ENCODE measurements around the gene OVCA2.

Gene OVCA2

DNA sequence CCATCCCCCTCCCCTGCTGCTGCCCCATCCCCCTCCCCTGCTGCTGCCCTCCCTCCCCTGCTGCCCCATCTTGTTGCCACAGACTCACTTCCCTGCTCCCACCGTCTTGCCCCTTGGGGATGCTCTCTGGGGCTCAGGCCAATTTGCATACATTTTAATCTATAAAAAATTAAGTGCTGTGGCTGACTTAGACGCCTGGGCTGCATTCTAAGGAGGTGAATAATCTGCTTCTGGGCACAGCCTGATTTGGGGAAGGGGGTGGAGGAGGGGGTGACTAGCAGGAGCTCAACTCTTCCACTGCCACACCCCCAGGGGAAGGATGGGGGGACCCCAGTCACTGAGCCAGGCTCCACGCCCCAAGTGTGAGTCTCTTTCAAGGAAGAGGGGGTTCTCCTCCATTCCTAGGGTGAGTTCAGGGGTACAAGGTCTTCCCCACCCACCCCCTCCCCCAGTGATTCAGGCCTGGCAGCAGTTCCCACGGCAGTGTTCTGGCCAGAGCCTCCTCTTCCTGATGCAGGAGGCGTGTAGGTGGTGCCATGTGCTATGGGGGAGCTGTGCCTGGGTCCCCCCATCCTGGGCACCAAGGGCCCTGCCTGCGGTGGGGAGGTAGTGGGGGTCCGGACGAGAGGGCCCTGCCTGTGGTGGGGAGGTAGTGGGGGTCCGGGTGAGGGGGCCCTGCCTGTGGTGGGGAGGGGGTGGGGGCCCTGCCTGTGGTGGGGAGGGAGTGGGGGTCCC lies 6.8 kb upstream of the OVCA2 start:
- H4K20me1 ChIP-seq (ENCODE audit: insufficient read depth, low read length, poor library complexity, severe bottlenecking): no peaks in the 10 kb centered on the region
- no peak overlapping the region for H3K4me2 ChIP-seq (ENCODE audit: low read depth, low read length, poor library complexity, severe bottlenecking)
- H3K36me3 ChIP-seq (ENCODE audit: insufficient read depth, low read length): no peaks in the 10 kb centered on the region; the same call in 1 of the 2 replicates
- no peak overlapping the region for H3K4me3 ChIP-seq (ENCODE audit: low read length, poor library complexity, severe bottlenecking)
- peaks cover 10% of the 10 kb centered on the region for H3K4me1 ChIP-seq (ENCODE audit: insufficient read depth, low read length, poor library complexity, severe bottlenecking)
- no peaks in the 10 kb centered on the region for H3K27me3 ChIP-seq (ENCODE audit: insufficient read depth, low read length, poor library complexity, severe bottlenecking)
- H3F3A ChIP-seq (ENCODE audit: low read depth): no peaks in the 10 kb centered on the region
- no peak overlapping the region for H3K9ac ChIP-seq (ENCODE audit: low read depth, low read length, poor library complexity, severe bottlenecking)
- no peaks in the 10 kb centered on the region for H3K9me3 ChIP-seq (ENCODE audit: insufficient read depth, low read depth, low read length)
- H3K79me2 ChIP-seq (ENCODE audit: insufficient read depth, low read length): no peaks in the 10 kb centered on the region
- no peak overlapping the region for H2AFZ ChIP-seq (ENCODE audit: low read length)
- no peak for TF ChIP-seq EZH2phosphoT487 (IDR thresholded peaks at IDR 0.05; ENCODE audit: borderline replicate concordance)
- TF ChIP-seq, protein P1, sequence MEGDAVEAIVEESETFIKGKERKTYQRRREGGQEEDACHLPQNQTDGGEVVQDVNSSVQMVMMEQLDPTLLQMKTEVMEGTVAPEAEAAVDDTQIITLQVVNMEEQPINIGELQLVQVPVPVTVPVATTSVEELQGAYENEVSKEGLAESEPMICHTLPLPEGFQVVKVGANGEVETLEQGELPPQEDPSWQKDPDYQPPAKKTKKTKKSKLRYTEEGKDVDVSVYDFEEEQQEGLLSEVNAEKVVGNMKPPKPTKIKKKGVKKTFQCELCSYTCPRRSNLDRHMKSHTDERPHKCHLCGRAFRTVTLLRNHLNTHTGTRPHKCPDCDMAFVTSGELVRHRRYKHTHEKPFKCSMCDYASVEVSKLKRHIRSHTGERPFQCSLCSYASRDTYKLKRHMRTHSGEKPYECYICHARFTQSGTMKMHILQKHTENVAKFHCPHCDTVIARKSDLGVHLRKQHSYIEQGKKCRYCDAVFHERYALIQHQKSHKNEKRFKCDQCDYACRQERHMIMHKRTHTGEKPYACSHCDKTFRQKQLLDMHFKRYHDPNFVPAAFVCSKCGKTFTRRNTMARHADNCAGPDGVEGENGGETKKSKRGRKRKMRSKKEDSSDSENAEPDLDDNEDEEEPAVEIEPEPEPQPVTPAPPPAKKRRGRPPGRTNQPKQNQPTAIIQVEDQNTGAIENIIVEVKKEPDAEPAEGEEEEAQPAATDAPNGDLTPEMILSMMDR (conservative IDR thresholded peaks at IDR 0.05; ENCODE audit: low read length): no peak
- no peaks in the 10 kb centered on the region for H3K9me2 ChIP-seq (replicated peaks; ENCODE audit: low read depth, low read length)

GRCh38 chr17:2035541-2036488 lies 6.0 kb upstream of the OVCA2 start:
- Histone ChIP-seq H3K9me2 (replicated peaks; ENCODE audit: low read depth, low read length) (no peaks in the 10 kb centered on the region), H3K9ac (ENCODE audit: low read depth, low read length, poor library complexity, severe bottlenecking) (no peak overlapping the region), H3K4me1 (ENCODE audit: insufficient read depth, low read length, poor library complexity, severe bottlenecking) (peaks cover 8% of the 10 kb centered on the region), H3K79me2 (ENCODE audit: insufficient read depth, low read length) (no peaks in the 10 kb centered on the region), H2AFZ (ENCODE audit: low read length) (no peak overlapping the region), H3K36me3 (ENCODE audit: insufficient read depth, low read length) (no peaks in the 10 kb centered on the region; the same call in 1 of the 2 replicates), H3K9me3 (ENCODE audit: insufficient read depth, low read depth, low read length) (no peaks in the 10 kb centered on the region), H4K20me1 (ENCODE audit: insufficient read depth, low read length, poor library complexity, severe bottlenecking) (no peaks in the 10 kb centered on the region), H3F3A (ENCODE audit: low read depth) (no peaks in the 10 kb centered on the region), H3K4me3 (ENCODE audit: low read length, poor library complexity, severe bottlenecking) (no peak overlapping the region), H3K27me3 (ENCODE audit: insufficient read depth, low read length, poor library complexity, severe bottlenecking) (no peaks in the 10 kb centered on the region), H3K4me2 (ENCODE audit: low read depth, low read length, poor library complexity, severe bottlenecking) (no peak overlapping the region)
- TF ChIP-seq, protein P1 (conservative IDR thresholded peaks at IDR 0.05; ENCODE audit: low read length): no peak
- no peak for TF ChIP-seq EZH2phosphoT487 (IDR thresholded peaks at IDR 0.05; ENCODE audit: borderline replicate concordance)

DNA sequence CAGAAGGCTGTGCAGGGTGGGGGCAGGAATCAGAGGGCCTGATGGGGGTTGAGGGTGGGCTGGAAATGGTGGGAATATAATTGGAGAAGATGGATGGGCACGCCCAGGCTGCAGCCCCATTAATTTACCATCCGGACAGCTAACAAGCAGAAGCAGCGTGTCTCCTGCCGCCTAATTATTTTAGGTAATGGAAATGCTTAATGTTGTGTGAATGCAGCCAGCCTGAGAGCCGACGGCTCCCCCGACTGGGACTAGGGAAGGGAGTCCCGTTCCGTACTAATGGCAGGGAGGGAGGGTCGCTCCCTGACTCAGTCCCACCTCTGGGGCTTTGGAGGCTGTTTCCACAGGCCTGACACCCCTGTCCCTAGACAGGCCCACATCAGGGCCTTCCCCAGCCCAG lies 4.7 kb upstream of the OVCA2 start:
- no peak overlapping the region for H2AFZ ChIP-seq (ENCODE audit: low read length)
- peaks cover under 1% of the 10 kb centered on the region for H3K79me2 ChIP-seq (ENCODE audit: insufficient read depth, low read length)
- H3K4me2 ChIP-seq (ENCODE audit: low read depth, low read length, poor library complexity, severe bottlenecking): no peak overlapping the region
- H3K4me3 ChIP-seq (ENCODE audit: low read length, poor library complexity, severe bottlenecking): no peak overlapping the region
- H3F3A ChIP-seq (ENCODE audit: low read depth): no peaks in the 10 kb centered on the region
- H4K20me1 ChIP-seq (ENCODE audit: insufficient read depth, low read length, poor library complexity, severe bottlenecking): no peaks in the 10 kb centered on the region
- no peaks in the 10 kb centered on the region for H3K9me3 ChIP-seq (ENCODE audit: insufficient read depth, low read depth, low read length)
- no peaks in the 10 kb centered on the region for H3K9me2 ChIP-seq (replicated peaks; ENCODE audit: low read depth, low read length)
- no peaks in the 10 kb centered on the region; the same call in 1 of the 2 replicates for H3K36me3 ChIP-seq (ENCODE audit: insufficient read depth, low read length)
- peaks cover 10% of the 10 kb centered on the region for H3K4me1 ChIP-seq (ENCODE audit: insufficient read depth, low read length, poor library complexity, severe bottlenecking)
- TF ChIP-seq EZH2phosphoT487 (IDR thresholded peaks at IDR 0.05; ENCODE audit: borderline replicate concordance): no peak
- TF ChIP-seq, protein P1 (conservative IDR thresholded peaks at IDR 0.05; ENCODE audit: low read length): no peak
- H3K27me3 ChIP-seq (ENCODE audit: insufficient read depth, low read length, poor library complexity, severe bottlenecking): no peaks in the 10 kb centered on the region
- no peak overlapping the region for H3K9ac ChIP-seq (ENCODE audit: low read depth, low read length, poor library complexity, severe bottlenecking)
